Ascending aorta (tissue), 2 donors: ENCODE data around the gene ZMAT5. TPM values are rescaled to one million over a fixed set of nuclear protein-coding genes. Genes with fewer than 3 reads are reported as not detected.
A peak's percentile ranks its signal among the peaks of the same experiment; 100 is the strongest.

Source experiments
- DNase-seq, 2 donors: peaks; one replicate each; pipeline ENCODE4 v3.0.0-alpha.2; 2019; ENCODE audit warnings: low spot score in 2 of 2
- H3K27ac ChIP-seq, 2 donors: fragments of 200-600 bp; sonication (generic); one replicate each; pipeline ENCODE4 v1.5.1; 2016 to 2017; ENCODE audit warnings: mild to moderate bottlenecking in 1 of 2
- H3K27me3 ChIP-seq: fragments of 200-600 bp; sonication (generic); one replicate; pipeline ENCODE4 v1.5.1; 2017
- H3K36me3 ChIP-seq, 2 donors: fragments of 200-600 bp; sonication (generic); one replicate each; pipeline ENCODE4 v1.5.1; 2016
- H3K4me1 ChIP-seq, 2 donors: fragments of 200-600 bp; sonication (generic); one replicate each; pipeline ENCODE4 v1.5.1; 2016 to 2017; ENCODE audit warnings: mild to moderate bottlenecking in 1 of 2
- H3K4me3 ChIP-seq, 2 donors: fragments of 200-600 bp; sonication (generic); one replicate each; pipeline ENCODE4 v1.5.1; 2016 to 2017; ENCODE audit warnings: mild to moderate bottlenecking in 1 of 2
- H3K9me3 ChIP-seq, 2 donors: fragments of 200-600 bp; sonication (generic); one replicate each; pipeline ENCODE4 v1.5.1; 2016
- intact Hi-C: fragments of 100-400 bp; cut with DNase I; formaldehyde crosslinking; loops from one replicate; pipeline ENCODE4 v1.15.1; 2023
- total RNA-seq: library from RNA; depleted of rRNA; stranded (reverse); fragments of >200 nt; gene quantifications from one replicate; pipeline ENCODE4 v1.1.0, GENCODE V29; 2016
- TF ChIP-seq, protein P1 (sequence below), 3 experiments: fragments of 200-600 bp in 2 of 3; fragments of 450-650 bp in 1 of 3; sonication (generic) in 2 of 3; IDR thresholded peaks; one replicate each; pipeline ENCODE4 v1.5.1; 2016 to 2019; ENCODE audit warnings: antibody characterized with exemption in 3 of 3, mild to moderate bottlenecking in 1 of 3, moderate library complexity in 1 of 3

ZMAT5 gene
- total RNA-seq, 1 donor from 2014 or later = 59.3 TPM

GRCh38 chr22:29733362-29734201 lies 33.2 kb downstream of the ZMAT5 start:
- H3K9me3 ChIP-seq = no peaks in the 10 kb centered on the region
- H3K36me3 ChIP-seq = peaks cover 15 to 47% of the 10 kb centered on the region in 2 donors
- TF ChIP-seq, protein P1, sequence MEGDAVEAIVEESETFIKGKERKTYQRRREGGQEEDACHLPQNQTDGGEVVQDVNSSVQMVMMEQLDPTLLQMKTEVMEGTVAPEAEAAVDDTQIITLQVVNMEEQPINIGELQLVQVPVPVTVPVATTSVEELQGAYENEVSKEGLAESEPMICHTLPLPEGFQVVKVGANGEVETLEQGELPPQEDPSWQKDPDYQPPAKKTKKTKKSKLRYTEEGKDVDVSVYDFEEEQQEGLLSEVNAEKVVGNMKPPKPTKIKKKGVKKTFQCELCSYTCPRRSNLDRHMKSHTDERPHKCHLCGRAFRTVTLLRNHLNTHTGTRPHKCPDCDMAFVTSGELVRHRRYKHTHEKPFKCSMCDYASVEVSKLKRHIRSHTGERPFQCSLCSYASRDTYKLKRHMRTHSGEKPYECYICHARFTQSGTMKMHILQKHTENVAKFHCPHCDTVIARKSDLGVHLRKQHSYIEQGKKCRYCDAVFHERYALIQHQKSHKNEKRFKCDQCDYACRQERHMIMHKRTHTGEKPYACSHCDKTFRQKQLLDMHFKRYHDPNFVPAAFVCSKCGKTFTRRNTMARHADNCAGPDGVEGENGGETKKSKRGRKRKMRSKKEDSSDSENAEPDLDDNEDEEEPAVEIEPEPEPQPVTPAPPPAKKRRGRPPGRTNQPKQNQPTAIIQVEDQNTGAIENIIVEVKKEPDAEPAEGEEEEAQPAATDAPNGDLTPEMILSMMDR (IDR thresholded peaks at IDR 0.05) = no peak
- no peak overlapping the region for H3K4me3 ChIP-seq
- no peaks in the 10 kb centered on the region for H3K27me3 ChIP-seq
- no peak for DNase-seq
- no peak overlapping the region for H3K27ac ChIP-seq
- intact Hi-C loops = no loop called here
- H3K4me1 ChIP-seq = no peaks in the 10 kb centered on the region

GRCh38 chr22:29732883-29733282 lies 33.9 kb downstream of the ZMAT5 start:
- intact Hi-C loops = no loop called here
- TF ChIP-seq, protein P1 (IDR thresholded peaks at IDR 0.05) = no peak
- H3K27ac ChIP-seq = no peak overlapping the region
- H3K4me3 ChIP-seq = no peak overlapping the region
- peaks cover 12 to 43% of the 10 kb centered on the region in 2 donors for H3K36me3 ChIP-seq
- H3K9me3 ChIP-seq = no peaks in the 10 kb centered on the region
- H3K4me1 ChIP-seq = no peaks in the 10 kb centered on the region
- no peaks in the 10 kb centered on the region for H3K27me3 ChIP-seq
- no peak for DNase-seq

DNA sequence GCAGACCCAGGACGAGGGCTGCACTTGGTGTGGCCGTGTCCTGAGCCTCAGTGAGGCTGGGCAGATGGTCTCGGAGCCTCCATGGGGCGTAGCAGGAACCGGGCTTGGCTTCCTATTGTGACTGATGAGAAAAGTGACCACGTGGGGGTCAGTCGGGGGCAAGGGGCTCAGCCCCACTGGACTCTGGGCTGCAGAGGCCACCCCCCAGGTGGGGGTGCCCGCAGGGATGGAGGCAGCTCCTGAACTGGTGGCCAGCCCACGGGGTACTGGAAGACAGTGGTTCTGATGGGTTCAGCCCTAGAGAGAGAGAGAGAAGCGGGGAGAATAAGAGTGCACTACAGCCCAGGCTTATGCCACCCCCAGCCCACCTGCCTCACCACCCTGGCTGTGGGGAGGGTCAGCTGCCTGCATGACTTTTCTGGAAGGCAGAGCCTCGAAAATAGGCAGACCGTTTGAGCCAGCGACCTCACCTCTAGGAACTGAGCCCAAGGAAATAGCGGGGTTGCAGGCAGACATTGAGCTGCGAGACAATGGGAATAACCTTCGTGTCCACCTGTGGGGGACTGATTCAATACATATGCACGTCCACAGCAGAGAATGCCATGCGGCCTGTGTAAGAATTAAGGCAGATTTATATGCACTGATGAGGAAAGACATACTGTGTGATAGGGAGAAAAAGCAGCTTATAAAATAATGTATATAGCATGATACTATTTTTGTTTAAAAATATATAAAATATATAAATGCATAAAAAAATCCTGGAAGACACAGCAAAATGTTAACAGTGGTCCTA lies 35.6 kb downstream of the ZMAT5 start:
- H3K9me3 ChIP-seq = no peaks in the 10 kb centered on the region
- no peak overlapping the region for H3K27ac ChIP-seq
- intact Hi-C loops = no loop called here
- H3K36me3 ChIP-seq = peaks cover 10 to 39% of the 10 kb centered on the region in 2 donors
- no peaks in the 10 kb centered on the region for H3K27me3 ChIP-seq
- TF ChIP-seq, protein P1 (IDR thresholded peaks at IDR 0.05) = no peak
- H3K4me1 ChIP-seq = no peaks in the 10 kb centered on the region
- DNase-seq = no peak
- no peak overlapping the region for H3K4me3 ChIP-seq

GRCh38 chr22:29729161-29729560 lies 37.6 kb downstream of the ZMAT5 start:
- peaks cover 8 to 37% of the 10 kb centered on the region in 2 donors for H3K36me3 ChIP-seq
- H3K4me1 ChIP-seq = no peaks in the 10 kb centered on the region
- H3K27me3 ChIP-seq = no peaks in the 10 kb centered on the region
- H3K9me3 ChIP-seq = no peaks in the 10 kb centered on the region
- DNase-seq = no peak
- intact Hi-C loops = no loop called here
- TF ChIP-seq, protein P1 (IDR thresholded peaks at IDR 0.05) = no peak
- H3K4me3 ChIP-seq = no peak overlapping the region
- no peak overlapping the region for H3K27ac ChIP-seq

- no peak for DNase-seq
- intact Hi-C loops = no loop called here
- H3K4me3 ChIP-seq = no peak overlapping the region
- no peaks in the 10 kb centered on the region for H3K9me3 ChIP-seq
- TF ChIP-seq, protein P1 (IDR thresholded peaks at IDR 0.05) = peak in 1 of 3 experiments; percentile 23
- no peaks in the 10 kb centered on the region for H3K27me3 ChIP-seq
- H3K27ac ChIP-seq = no peak overlapping the region
- H3K36me3 ChIP-seq = peaks cover 8 to 23% of the 10 kb centered on the region in 2 donors
- H3K4me1 ChIP-seq = no peaks in the 10 kb centered on the region
Measured at GRCh38 chr22:29727131-29727523, 39.7 kb downstream of the ZMAT5 start.
